ENCODE results near the gene ATAD3C.
A peak's percentile ranks its signal among the peaks of the same experiment; 100 is the strongest.
"Not testable (repeated sequence)": the region's sequence is repeated elsewhere in the genome, so short reads cannot be mapped to it uniquely, and the experiment has no call there.

Gene ATAD3C, protein sequence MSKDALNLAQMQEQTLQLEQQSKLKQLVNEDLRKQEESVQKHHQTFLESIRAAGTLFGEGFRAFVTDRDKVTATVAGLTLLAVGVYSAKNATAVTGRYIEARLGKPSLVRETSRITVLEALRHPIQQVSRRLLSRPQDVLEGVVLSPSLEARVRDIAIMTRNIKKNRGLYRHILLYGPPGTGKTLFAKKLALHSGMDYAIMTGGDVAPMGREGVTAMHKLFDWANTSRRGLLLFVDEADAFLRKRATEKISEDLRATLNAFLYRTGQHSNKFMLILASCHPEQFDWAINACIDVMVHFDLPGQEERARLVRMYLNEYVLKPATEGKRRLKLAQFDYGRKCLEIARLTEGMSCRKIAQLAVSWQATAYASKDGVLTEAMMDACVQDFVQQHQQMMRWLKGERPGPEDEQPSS

DNA sequence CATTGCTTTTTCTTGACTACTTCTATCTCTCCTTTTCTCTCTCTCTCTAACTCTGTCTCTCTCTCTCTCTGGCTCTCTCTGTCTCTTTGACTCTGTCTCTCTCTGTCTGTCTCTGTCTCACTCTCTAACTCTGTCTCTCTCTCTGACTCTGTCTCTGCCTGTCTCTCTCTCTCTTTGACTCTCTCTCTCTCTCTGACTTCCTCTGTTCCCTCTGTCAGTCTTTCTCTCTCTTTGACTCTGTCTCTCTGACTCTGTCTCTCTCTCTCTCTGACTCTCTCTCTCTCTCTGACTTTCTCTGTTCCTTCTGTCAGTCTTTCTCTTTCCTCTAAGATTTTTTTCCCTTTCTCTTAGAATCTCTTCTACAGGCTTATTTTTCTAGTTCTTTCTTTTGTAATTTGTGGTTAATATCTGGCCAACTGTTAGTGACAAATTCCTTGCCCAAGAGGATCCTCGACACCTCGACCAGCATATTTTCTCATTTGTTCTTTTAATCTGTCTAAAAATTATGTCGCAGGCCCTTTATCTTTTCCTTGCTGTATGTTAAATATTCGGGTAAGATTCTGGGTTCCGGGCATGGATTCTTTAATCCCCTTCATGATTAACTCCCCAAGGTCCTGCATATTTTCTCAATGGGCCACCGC lies at the start of gene ATAD3C:
TSS of gene ATAD3C (plus strand) at position 591 of the 641 bp plus-strand sequence. CDS start 995 bp downstream, outside the sequence.
- no peak for DNase-seq
- in situ Hi-C loops (cut with HindIII; ENCODE audit: low pct_ligation_motif_present, low pct_unique_long_range_greater_than_20kb, low sequenced_read_pairs): no loop called here

DNA sequence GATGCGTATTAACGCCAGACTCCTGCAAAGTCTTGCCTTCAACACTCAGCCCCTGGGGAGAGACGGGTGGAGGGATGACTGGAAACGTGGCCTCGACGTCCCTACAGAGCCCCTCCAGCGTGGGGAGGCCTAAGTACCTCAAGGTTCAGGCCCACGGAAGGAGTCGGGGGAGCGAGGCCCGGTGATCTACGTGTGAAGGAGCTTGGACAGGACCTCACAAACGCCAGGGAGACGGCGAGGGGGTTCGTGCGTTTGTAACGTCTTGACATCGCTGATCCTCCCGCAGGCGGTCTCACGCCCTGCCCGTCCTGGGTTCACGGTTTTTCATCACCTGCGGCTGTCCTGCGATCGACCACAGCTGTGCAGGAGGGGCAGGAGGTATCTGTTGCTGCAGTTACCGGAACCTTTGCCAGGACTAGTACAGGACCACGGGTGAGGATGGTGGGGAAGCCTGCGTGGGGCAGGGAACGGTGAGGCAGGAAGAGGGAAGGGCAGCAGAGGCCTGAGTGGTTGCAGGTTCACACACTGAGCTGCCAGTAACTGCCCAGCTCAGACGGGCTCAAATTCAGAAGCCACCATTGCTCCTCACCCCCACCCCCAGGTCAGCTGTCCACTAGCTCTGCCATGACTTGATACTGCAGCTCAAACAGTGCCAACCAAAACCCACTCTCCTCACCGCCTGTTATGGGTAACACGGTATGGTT lies 49.5 kb upstream of the ATAD3C start:
- in situ Hi-C loops (cut with HindIII; ENCODE audit: low pct_ligation_motif_present, low pct_unique_long_range_greater_than_20kb, low sequenced_read_pairs): no loop called here
- no peak for DNase-seq

DNA sequence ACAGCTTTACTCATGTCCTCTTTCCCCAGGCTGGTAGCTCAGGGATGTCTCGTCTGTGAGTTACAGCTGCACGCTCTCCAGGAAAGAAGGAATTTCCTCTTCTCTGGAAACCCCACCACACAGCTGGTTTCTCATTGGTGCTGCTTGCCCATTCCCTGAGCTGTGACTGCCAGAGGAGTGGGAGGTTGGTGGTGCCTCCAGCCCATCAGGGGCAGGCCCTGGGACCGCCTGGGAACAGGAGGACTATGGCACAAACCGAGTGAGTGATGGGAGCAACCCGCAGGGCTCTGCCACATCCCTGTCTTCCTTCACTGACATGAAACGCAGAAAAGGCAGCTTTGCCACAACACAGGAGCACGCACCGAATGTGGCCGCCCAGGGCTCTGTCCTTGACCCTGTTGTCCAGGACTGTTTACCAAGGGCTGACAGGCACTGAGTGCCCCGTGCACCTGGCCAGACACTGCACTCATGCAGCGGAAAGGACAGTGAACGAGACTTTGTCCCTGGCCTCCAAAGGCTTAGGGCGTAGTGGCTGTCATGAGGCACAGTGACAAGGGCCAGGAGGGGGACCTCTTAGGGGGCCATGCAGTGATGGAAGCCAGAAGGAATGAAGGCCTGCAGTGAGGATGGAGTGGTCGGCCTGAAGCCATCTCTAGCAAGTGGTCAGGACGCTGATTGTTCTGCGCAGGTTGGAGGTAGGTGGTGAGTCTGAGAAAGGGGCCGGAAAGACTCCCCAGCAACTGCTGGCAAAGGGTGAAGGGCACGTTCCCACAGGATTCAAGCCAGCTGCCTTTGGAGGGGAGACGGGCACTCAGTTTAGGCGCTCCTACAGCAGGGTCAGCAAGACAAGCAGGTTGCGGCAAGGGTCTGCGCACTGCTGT lies 48.7 kb upstream of the ATAD3C start:
- no peak for DNase-seq
- in situ Hi-C loops (cut with HindIII; ENCODE audit: low pct_ligation_motif_present, low pct_unique_long_range_greater_than_20kb, low sequenced_read_pairs): no loop called here

GRCh38 chr1:1401457-1402010 lies 48.0 kb upstream of the ATAD3C start:
- in situ Hi-C loops (cut with HindIII; ENCODE audit: low pct_ligation_motif_present, low pct_unique_long_range_greater_than_20kb, low sequenced_read_pairs): no loop called here
- no peak for DNase-seq

- in situ Hi-C loops (cut with HindIII; ENCODE audit: low pct_ligation_motif_present, low pct_unique_long_range_greater_than_20kb, low sequenced_read_pairs): no loop called here
- DNase-seq: peak; percentile 92
These were observed 47.2 kb upstream of the ATAD3C start for GRCh38 chr1:1402072-1402900.

GRCh38 chr1:1402901-1403392 lies 46.5 kb upstream of the ATAD3C start:
- in situ Hi-C loops (cut with HindIII; ENCODE audit: low pct_ligation_motif_present, low pct_unique_long_range_greater_than_20kb, low sequenced_read_pairs): not testable (repeated sequence)

GRCh38 chr1:1403653-1404052 lies 45.8 kb upstream of the ATAD3C start:
- DNase-seq: no peak
- in situ Hi-C loops (cut with HindIII; ENCODE audit: low pct_ligation_motif_present, low pct_unique_long_range_greater_than_20kb, low sequenced_read_pairs): no loop called here

More at GRCh38 chr1:1402901-1403392, 46.5 kb upstream of the ATAD3C start:
- DNase-seq: not testable (repeated sequence)

GRCh38 chr1:1406101-1406820 lies 43.2 kb upstream of the ATAD3C start:
- in situ Hi-C loops (cut with HindIII; ENCODE audit: low pct_ligation_motif_present, low pct_unique_long_range_greater_than_20kb, low sequenced_read_pairs): no loop called here
- DNase-seq: no peak

- in situ Hi-C loops (cut with HindIII; ENCODE audit: low pct_ligation_motif_present, low pct_unique_long_range_greater_than_20kb, low sequenced_read_pairs): no loop called here
- peak; percentile 88 for DNase-seq
These were observed 42.5 kb upstream of the ATAD3C start, which contains the start of gene MRPL20 for GRCh38 chr1:1406821-1407635. Gene MRPL20, minus strand, starts transcription at chr1:1407293. Its CDS starts 76 bp downstream, at chr1:1407217.

DNA sequence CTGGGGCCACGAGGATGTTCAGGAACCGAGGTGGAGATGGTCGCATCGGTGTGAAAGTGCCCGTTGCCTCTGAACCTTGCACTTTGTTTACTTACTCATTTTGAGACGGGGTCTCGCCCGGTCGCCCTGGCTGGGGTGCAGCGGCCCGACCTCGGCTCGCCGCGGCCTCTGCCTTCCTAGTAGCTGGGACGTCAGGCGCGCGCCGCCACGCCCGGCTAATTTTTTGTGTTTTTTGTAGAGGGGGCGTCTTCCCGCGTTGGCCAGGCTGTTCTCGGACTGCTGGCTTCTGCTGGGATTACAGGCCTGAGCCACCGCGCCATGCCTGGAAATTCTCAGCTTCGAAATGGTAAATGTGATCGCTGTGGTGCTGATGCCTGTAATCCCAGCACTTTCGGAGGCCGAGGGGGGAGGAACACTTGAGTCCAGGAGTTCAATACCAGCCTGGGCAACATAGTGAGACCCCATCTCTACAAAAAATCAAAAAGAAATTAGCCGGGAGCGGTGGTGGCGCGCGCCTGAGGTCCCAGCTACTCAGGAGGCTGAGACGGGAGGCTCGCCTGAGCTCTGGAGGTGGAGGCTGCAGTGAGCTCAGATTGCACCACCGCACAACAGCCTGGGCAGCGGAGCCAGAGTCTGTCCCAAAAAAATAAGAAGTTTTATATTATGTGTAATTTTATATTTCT lies 41.7 kb upstream of the ATAD3C start:
- DNase-seq: peak; percentile 49
- in situ Hi-C loops (cut with HindIII; ENCODE audit: low pct_ligation_motif_present, low pct_unique_long_range_greater_than_20kb, low sequenced_read_pairs): no loop called here

DNA sequence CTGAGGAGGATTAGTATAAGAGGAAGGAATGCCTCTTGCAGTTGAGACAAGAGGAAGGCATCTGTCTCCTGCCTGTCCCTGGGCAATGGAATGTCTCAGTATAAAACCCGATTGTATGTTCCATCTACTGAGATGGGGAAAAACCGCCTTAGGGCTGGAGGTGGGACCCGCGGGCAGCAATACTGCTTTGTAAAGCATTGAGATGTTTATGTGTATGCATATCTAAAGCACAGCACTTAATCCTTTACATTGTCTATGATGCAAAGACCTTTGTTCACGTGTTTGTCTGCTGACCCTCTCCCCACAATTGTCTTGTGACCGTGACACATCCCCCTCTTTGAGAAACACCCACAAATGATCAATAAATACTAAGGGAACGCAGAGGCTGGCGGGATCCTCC lies 39.3 kb upstream of the ATAD3C start:
- in situ Hi-C loops (cut with HindIII; ENCODE audit: low pct_ligation_motif_present, low pct_unique_long_range_greater_than_20kb, low sequenced_read_pairs); DNase-seq: not testable (repeated sequence)

DNA sequence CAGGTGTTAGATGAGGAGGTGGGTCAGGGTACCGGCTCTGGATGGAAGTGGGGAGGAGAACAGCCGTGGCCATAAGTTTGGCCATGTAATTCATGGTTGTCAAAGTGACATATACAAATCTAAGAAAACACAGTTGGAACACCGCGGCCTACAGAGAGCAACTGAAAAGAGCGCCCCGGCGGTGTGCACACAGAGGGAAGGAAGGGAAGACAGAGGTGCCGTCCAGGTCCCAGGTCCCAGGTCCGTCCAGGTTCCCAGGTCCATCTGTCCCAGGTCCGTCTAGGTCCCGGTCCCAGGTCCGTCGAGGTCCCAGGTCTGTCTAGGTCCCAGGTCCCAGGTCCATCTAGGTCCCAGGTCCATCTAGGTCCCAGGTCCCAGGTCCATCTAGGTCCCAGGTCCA lies 37.9 kb upstream of the ATAD3C start:
- DNase-seq: no peak
- in situ Hi-C loops (cut with HindIII; ENCODE audit: low pct_ligation_motif_present, low pct_unique_long_range_greater_than_20kb, low sequenced_read_pairs): no loop called here

DNA sequence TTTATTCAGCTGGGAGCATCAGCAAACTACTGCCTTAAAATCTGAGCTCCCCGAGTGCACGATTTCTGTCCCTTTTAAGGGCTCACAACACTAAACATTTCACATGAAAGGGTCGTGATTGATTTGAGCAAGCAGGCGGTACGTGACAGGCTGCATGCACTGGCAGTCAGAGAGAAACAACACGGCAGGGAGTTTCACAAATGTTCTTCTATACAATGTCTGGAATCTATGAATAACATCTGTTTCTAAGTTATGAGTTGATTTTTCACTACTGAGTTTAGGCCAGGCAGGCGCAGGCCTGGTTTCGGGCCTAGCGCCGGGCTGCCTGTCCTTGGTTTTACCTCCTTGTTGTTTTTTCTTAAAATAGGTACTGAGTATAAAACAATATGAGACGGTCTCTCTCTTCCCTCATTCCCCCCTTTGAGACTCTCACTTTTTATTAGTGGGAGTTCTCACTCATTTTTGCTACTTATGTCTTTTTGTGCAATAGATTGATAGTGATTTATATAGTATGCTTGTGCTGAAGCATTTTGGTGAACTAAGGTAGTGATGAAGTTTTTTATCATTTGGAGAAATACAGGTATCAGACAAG lies 37.1 kb upstream of the ATAD3C start:
- DNase-seq; in situ Hi-C loops (cut with HindIII; ENCODE audit: low pct_ligation_motif_present, low pct_unique_long_range_greater_than_20kb, low sequenced_read_pairs): not testable (repeated sequence)

DNA sequence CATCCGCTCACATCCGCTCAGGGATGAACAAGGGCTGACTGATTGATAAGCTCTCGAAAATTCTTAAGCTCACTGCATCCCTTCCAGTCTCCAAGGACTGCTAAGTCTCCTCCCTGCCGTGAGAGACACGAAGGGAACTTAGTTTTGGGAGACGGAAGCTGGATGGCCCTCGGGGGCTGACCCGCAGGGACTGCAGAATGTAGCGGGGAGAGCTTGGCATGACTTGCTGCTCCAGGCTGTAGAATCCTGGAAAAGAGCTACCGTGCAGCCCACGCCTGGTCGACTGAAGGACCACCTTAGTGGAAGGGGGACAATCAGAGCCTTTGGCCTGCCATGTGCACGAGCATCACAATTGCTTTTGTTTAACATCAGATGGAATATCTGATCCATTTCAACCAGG lies 33.7 kb upstream of the ATAD3C start:
- no peak for DNase-seq
- in situ Hi-C loops (cut with HindIII; ENCODE audit: low pct_ligation_motif_present, low pct_unique_long_range_greater_than_20kb, low sequenced_read_pairs): no loop called here

DNA sequence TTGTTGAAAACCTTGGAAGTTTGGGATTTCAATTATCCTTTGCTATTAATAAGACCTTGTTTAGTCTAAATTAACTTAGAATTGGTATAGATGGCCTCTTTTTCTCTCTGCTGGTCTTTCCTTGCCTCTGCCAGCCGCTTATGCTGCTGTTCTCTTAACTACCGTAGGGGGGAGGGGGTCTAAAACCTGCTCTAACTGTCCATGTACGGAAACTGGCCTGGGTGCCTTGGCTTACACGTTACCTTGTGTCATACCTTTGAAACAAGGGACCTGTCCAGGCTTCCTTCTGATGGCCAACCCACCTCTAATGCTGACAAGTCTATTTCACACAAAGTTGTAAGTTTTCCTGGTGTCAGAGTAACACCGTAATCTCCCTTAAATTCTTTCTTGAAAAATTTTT lies 32.1 kb upstream of the ATAD3C start:
- DNase-seq; in situ Hi-C loops (cut with HindIII; ENCODE audit: low pct_ligation_motif_present, low pct_unique_long_range_greater_than_20kb, low sequenced_read_pairs): not testable (repeated sequence)

Data from ACHN (cell line).